ENCODE measurements around the gene AMIGO1.
A peak's percentile ranks its signal among the peaks of the same experiment; 100 is the strongest.

The AMIGO1 gene, protein sequence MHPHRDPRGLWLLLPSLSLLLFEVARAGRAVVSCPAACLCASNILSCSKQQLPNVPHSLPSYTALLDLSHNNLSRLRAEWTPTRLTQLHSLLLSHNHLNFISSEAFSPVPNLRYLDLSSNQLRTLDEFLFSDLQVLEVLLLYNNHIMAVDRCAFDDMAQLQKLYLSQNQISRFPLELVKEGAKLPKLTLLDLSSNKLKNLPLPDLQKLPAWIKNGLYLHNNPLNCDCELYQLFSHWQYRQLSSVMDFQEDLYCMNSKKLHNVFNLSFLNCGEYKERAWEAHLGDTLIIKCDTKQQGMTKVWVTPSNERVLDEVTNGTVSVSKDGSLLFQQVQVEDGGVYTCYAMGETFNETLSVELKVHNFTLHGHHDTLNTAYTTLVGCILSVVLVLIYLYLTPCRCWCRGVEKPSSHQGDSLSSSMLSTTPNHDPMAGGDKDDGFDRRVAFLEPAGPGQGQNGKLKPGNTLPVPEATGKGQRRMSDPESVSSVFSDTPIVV

DNA sequence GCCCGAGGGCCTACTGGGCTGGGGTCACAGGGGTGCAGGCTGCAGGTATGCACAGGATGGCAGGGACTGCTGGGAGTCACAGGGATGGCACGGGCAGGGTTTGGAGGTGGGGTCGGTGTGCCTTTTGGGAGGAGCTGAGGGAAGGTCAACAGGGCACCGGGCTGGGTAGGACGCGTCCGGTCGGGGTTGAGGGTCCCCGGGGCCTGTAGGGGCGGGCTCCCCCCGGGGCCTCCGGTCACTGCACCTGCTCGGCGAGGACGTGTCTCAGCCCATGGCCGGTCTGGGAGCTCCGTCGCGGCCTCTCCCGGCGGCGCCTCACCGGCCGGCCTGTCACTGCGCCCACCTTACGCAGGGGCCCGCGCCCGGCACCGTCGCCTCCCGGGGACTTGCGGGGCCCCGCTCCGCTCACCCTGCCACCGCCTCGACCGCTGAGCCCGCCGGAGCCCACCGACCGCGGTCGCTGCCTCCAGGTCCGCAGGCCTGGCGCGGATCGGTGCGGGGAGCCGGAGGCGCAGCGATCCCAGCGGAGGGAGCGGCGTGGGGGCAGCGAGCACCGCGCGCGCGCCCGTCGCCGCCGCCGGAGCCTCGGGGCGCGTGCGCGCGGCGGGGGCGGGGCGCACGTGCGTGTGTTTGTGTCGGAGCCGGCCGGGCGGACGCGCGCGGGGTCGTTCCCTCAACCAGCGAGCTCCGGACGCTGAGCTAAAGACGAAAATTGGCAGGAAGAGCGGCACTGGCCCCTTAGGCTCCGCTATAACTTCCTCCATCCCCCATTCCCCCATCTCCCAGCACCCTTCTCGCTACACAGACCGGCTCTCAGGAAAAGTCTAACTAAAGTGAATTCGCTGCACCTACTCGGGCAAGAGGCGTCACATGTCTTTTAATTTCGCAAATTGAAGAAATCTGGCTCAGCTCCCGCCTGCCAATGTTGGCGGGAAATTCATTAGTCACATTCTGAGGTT, at the start of gene AMIGO1:
Gene AMIGO1, minus strand, starts transcription at position 552 of the 959 bp plus-strand sequence. CDS start 815 bp downstream, outside the sequence.
- no peaks in the 10 kb centered on the region for H3K27me3 ChIP-seq (ENCODE audit: control insufficient read depth, insufficient read depth, low read length)
- no peaks in the 10 kb centered on the region for H3K79me2 ChIP-seq
- H3K9me3 ChIP-seq (ENCODE audit: control insufficient read depth, low read length), result no peaks in the 10 kb centered on the region
- no peaks in the 10 kb centered on the region for H3K36me3 ChIP-seq (ENCODE audit: control insufficient read depth, insufficient read depth, low read length)
- H3K9ac ChIP-seq, result no peak within 1 kb of the TSS
- peak within 1 kb of the TSS; percentile 84 for H2AFZ ChIP-seq
- no peaks in the 10 kb centered on the region for H3K4me1 ChIP-seq
- peak within 1 kb of the TSS; percentile 63 for H3K4me3 ChIP-seq (ENCODE audit: low read depth, low read length)
- H3K4me2 ChIP-seq (ENCODE audit: low read length), result peak within 1 kb of the TSS; percentile 96
- TF ChIP-seq, protein P1, sequence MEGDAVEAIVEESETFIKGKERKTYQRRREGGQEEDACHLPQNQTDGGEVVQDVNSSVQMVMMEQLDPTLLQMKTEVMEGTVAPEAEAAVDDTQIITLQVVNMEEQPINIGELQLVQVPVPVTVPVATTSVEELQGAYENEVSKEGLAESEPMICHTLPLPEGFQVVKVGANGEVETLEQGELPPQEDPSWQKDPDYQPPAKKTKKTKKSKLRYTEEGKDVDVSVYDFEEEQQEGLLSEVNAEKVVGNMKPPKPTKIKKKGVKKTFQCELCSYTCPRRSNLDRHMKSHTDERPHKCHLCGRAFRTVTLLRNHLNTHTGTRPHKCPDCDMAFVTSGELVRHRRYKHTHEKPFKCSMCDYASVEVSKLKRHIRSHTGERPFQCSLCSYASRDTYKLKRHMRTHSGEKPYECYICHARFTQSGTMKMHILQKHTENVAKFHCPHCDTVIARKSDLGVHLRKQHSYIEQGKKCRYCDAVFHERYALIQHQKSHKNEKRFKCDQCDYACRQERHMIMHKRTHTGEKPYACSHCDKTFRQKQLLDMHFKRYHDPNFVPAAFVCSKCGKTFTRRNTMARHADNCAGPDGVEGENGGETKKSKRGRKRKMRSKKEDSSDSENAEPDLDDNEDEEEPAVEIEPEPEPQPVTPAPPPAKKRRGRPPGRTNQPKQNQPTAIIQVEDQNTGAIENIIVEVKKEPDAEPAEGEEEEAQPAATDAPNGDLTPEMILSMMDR (IDR thresholded peaks at IDR 0.05), result no peak
- no peak within 1 kb of the TSS for H3K27ac ChIP-seq

DNA sequence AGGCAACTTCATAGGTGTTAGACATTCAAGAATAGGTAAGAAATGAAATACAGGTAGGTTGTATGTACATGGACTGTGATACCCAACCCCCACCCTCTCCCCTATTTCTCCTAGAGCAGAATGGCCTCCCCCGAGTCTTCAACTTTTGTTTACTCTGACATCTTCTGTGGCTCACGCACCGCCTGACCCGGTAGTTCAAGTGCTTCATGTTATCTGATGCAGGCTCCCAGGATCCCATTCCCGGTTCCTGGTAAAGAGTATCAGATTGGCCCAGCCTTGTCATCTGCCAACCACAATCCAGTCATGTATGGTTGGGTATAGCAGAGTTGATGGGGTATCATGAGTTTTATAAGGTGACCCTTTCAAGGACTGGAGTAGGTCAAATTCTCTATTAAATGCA, 48.0 kb upstream of the AMIGO1 start:
- no peaks in the 10 kb centered on the region for H3K4me1 ChIP-seq
- H3K4me2 ChIP-seq (ENCODE audit: low read length), result no peak overlapping the region
- H3K9me3 ChIP-seq (ENCODE audit: control insufficient read depth, low read length), result no peaks in the 10 kb centered on the region
- peaks cover 34% of the 10 kb centered on the region for H3K79me2 ChIP-seq
- H3K27ac ChIP-seq, result no peak overlapping the region
- no peak overlapping the region for H3K9ac ChIP-seq
- H3K36me3 ChIP-seq (ENCODE audit: control insufficient read depth, insufficient read depth, low read length), result no peaks in the 10 kb centered on the region
- H3K27me3 ChIP-seq (ENCODE audit: control insufficient read depth, insufficient read depth, low read length), result no peaks in the 10 kb centered on the region
- TF ChIP-seq, protein P1 (IDR thresholded peaks at IDR 0.05), result no peak
- H3K4me3 ChIP-seq (ENCODE audit: low read depth, low read length), result no peak overlapping the region
- H2AFZ ChIP-seq, result no peak overlapping the region

DNA sequence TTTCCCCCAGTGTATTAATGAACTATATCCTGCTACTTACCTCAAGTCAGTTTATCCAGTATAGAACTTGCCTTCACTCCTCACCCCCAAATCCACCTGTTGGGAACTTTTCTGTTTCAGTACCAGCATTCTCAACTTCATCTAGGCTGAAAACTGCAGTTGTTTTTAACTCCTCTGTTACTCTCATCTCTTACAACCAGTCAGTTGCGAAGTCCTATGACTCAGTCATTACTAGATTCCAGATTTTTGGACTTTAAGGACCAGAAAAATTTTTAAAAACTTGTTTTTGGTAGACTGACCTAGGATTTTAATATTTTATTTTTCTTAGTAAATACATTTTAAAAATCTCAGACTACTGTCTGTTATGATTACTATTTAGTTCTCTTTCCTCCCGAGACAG, 47.0 kb upstream of the AMIGO1 start:
- TF ChIP-seq, protein P1 (IDR thresholded peaks at IDR 0.05), result no peak
- no peak overlapping the region for H2AFZ ChIP-seq
- H3K27me3 ChIP-seq (ENCODE audit: control insufficient read depth, insufficient read depth, low read length), result no peaks in the 10 kb centered on the region
- no peak overlapping the region for H3K9ac ChIP-seq
- H3K79me2 ChIP-seq, result peaks cover 28% of the 10 kb centered on the region
- no peak overlapping the region for H3K27ac ChIP-seq
- H3K9me3 ChIP-seq (ENCODE audit: control insufficient read depth, low read length), result no peaks in the 10 kb centered on the region
- H3K4me2 ChIP-seq (ENCODE audit: low read length), result no peak overlapping the region
- no peaks in the 10 kb centered on the region for H3K36me3 ChIP-seq (ENCODE audit: control insufficient read depth, insufficient read depth, low read length)
- H3K4me1 ChIP-seq, result no peaks in the 10 kb centered on the region
- no peak overlapping the region for H3K4me3 ChIP-seq (ENCODE audit: low read depth, low read length)

DNA sequence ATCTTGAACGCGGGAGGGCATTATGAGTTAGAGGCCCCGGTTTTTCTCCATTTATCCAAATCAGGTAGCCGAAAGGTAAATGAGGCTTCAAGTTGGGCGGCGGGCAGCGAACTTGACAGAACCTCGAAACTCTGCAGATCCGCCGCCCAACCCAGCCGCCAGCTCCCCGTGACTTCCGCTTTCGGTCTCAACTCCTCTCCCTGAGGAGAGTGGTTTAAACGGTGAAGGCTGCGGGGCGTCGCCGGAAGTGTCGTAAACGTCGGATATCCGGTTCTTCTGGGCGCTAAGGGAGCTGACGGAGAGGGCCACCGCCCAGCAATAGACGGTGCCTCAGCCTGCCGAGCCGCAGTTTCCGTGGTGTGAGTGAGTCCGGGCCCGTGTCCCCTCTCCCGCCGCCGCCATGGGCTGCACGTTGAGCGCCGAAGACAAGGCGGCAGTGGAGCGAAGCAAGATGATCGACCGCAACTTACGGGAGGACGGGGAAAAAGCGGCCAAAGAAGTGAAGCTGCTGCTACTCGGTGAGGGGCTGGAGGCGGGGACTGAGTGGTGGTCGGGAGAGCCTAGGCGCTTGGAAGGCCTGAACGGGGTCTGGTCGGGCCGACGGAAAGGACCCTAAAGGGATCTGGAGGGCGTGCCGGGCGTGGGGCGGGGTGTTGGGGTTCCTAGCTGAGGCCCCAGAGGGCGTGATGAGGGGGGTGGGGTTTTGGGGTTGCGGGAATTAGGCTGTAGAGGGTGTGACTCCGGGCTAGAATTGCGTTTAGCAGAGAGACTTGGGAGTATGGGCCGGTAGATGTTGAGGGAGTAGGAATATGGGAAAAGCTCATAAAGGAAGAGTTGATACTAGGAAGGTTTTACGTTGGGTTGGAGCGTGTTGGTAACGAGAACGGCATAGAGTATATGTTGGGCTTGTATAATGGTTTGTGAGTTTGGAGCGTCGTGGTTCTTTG, 39.1 kb upstream of the AMIGO1 start, which contains the start of gene GNAI3:
Gene GNAI3, plus strand, starts transcription at position 295 of the 947 bp plus-strand sequence. Its CDS starts 106 bp downstream, at position 401.
- Histone ChIP-seq H3K36me3 (ENCODE audit: control insufficient read depth, insufficient read depth, low read length) (no peaks in the 10 kb centered on the region), H2AFZ (peak within 1 kb of the TSS; percentile 69), H3K9ac (peak within 1 kb of the TSS; percentile 61), H3K4me2 (ENCODE audit: low read length) (peak within 1 kb of the TSS; percentile 79), H3K4me1 (peaks cover 6% of the 10 kb centered on the region), H3K9me3 (ENCODE audit: control insufficient read depth, low read length) (no peaks in the 10 kb centered on the region), H3K27me3 (ENCODE audit: control insufficient read depth, insufficient read depth, low read length) (no peaks in the 10 kb centered on the region), H3K79me2 (peaks cover 26% of the 10 kb centered on the region), H3K4me3 (ENCODE audit: low read depth, low read length) (peak within 1 kb of the TSS; percentile 97), H3K27ac (peak within 1 kb of the TSS; percentile 90)
- TF ChIP-seq, protein P1 (IDR thresholded peaks at IDR 0.05), result no peak

Data from parathyroid adenoma (tissue), 2 donors.